MM.1S (cell line): ENCODE measurements around the gene ADRA2C.

Source experiments
- CTCF ChIP-seq: fragments of 300-600 bp; sonication (generic); IDR thresholded peaks from 2 replicates; pipeline ENCODE4 v1.5.1; 2016; ENCODE audit warnings: antibody characterized with exemption, low read length, mixed read lengths
- EZH2 ChIP-seq: fragments of 300-600 bp; sonication (generic); optimal IDR thresholded peaks from 2 replicates; pipeline ENCODE3; 2017; ENCODE audit warnings: low read depth, mild to moderate bottlenecking, antibody characterized with exemption, low read length, mixed read lengths

- TF ChIP-seq CTCF (no peak), EZH2 (no peak)
Measured at GRCh38 chr4:3771939-3772495, 5.8 kb downstream of the ADRA2C start.
